GM12872 (cell line): ENCODE results near the gene LGALS3BP.

ENCODE experiments used
- CTCF ChIP-seq: IDR thresholded peaks from 3 replicates; pipeline ENCODE4 v1.5.1; 2011; ENCODE audit warnings: low read depth, mild to moderate bottlenecking, low read length, moderate library complexity; ENCODE audit not compliant: insufficient read depth

LGALS3BP gene

GRCh38 chr17:78950870-78951269 lies 28.9 kb downstream of the LGALS3BP start:
- no peak for TF ChIP-seq CTCF

GRCh38 chr17:78947235-78948149 lies 32.2 kb downstream of the LGALS3BP start:
- no peak for TF ChIP-seq CTCF

GRCh38 chr17:78946631-78947030 lies 33.1 kb downstream of the LGALS3BP start:
- no peak for TF ChIP-seq CTCF

- TF ChIP-seq CTCF = no peak
These were observed 33.6 kb downstream of the LGALS3BP start for GRCh38 chr17:78946131-78946530.

GRCh38 chr17:78944956-78945355 lies 34.8 kb downstream of the LGALS3BP start:
- TF ChIP-seq CTCF = no peak

GRCh38 chr17:78944026-78944425 lies 35.7 kb downstream of the LGALS3BP start:
- TF ChIP-seq CTCF = no peak

- TF ChIP-seq CTCF = no peak
These were observed 39.0 kb downstream of the LGALS3BP start for GRCh38 chr17:78940708-78941107.
